Astrocyte of the hippocampus (primary cell): ENCODE measurements around the gene PDGFD.

Experiments
- DNase-seq: peaks from one replicate; pipeline ENCODE4 v3.0.0; 2011; ENCODE audit warnings: low read depth, low spot score

Gene PDGFD

GRCh38 chr11:103923451-103923931 lies 240.5 kb downstream of the PDGFD start:
- DNase-seq = peak; percentile 65

GRCh38 chr11:103920933-103921332 lies 243.0 kb downstream of the PDGFD start:
- DNase-seq = no peak

GRCh38 chr11:103920449-103920848 lies 243.5 kb downstream of the PDGFD start:
- DNase-seq = peak; percentile 22

GRCh38 chr11:103910721-103911120 lies 253.2 kb downstream of the PDGFD start:
- DNase-seq = no peak

GRCh38 chr11:103907548-103908455 lies 256.1 kb downstream of the PDGFD start:
- peak; percentile 38 for DNase-seq

- DNase-seq = no peak
Observed at GRCh38 chr11:103907136-103907535, 256.8 kb downstream of the PDGFD start.

- no peak for DNase-seq
Observed at GRCh38 chr11:103906291-103906867, 257.6 kb downstream of the PDGFD start.

- no peak for DNase-seq
Observed at GRCh38 chr11:103904324-103904667, 259.7 kb downstream of the PDGFD start.

- DNase-seq = no peak
Observed at GRCh38 chr11:103903621-103904323, 260.2 kb downstream of the PDGFD start.

GRCh38 chr11:103902994-103903393 lies 261.0 kb downstream of the PDGFD start:
- no peak for DNase-seq

- DNase-seq = no peak
Observed at GRCh38 chr11:103901656-103902055, 262.3 kb downstream of the PDGFD start.

GRCh38 chr11:103898577-103899336 lies 265.2 kb downstream of the PDGFD start:
- DNase-seq = no peak

- DNase-seq = no peak
Observed at GRCh38 chr11:103898065-103898464, 265.9 kb downstream of the PDGFD start.

GRCh38 chr11:103897160-103897936 lies 266.6 kb downstream of the PDGFD start:
- DNase-seq = no peak

GRCh38 chr11:103895106-103895505 lies 268.8 kb downstream of the PDGFD start:
- DNase-seq = no peak

- DNase-seq = no peak
Observed at GRCh38 chr11:103894673-103895072, 269.3 kb downstream of the PDGFD start.

GRCh38 chr11:103894034-103894433 lies 269.9 kb downstream of the PDGFD start:
- DNase-seq = no peak

- DNase-seq = no peak
Observed at GRCh38 chr11:103893371-103893770, 270.6 kb downstream of the PDGFD start.

GRCh38 chr11:103892603-103893002 lies 271.3 kb downstream of the PDGFD start:
- peak; percentile 73 for DNase-seq

- no peak for DNase-seq
Observed at GRCh38 chr11:103890654-103891053, 273.3 kb downstream of the PDGFD start.

GRCh38 chr11:103889679-103890078 lies 274.3 kb downstream of the PDGFD start:
- DNase-seq = no peak
